HG03095 (cell line): Measurements from ENCODE around the gene ADAMTS6.
"Not testable (repeated sequence)": the region's sequence is repeated elsewhere in the genome, so short reads cannot be mapped to it uniquely, and the experiment has no call there.

Source experiments
- ATAC-seq: cut with Tn5 transposase; IDR thresholded peaks from one replicate; pipeline ENCODE4 v1.9.1; 2021; ENCODE audit warnings: moderate library complexity; ENCODE audit not compliant: unreplicated experiment

The ADAMTS6 gene

GRCh38 chr5:65382582-65382981 is 99.1 kb downstream of the ADAMTS6 start:
- no peak for ATAC-seq

GRCh38 chr5:65370505-65370904 is 111.2 kb downstream of the ADAMTS6 start:
- not testable (repeated sequence) for ATAC-seq

- no peak for ATAC-seq
Measured at GRCh38 chr5:65366655-65367054, 115.1 kb downstream of the ADAMTS6 start.

GRCh38 chr5:65364907-65365306 is 116.8 kb downstream of the ADAMTS6 start:
- no peak for ATAC-seq

- ATAC-seq = no peak
Measured at GRCh38 chr5:65363499-65363898, 118.2 kb downstream of the ADAMTS6 start.

GRCh38 chr5:65359981-65360380 is 121.7 kb downstream of the ADAMTS6 start:
- no peak for ATAC-seq

- no peak for ATAC-seq
Measured at GRCh38 chr5:65359569-65359968, 122.2 kb downstream of the ADAMTS6 start.

- ATAC-seq = no peak
Measured at GRCh38 chr5:65356274-65356673, 125.4 kb downstream of the ADAMTS6 start.

- ATAC-seq = no peak
Measured at GRCh38 chr5:65355301-65355700, 126.4 kb downstream of the ADAMTS6 start.

- ATAC-seq = no peak
Measured at GRCh38 chr5:65341835-65342234, 139.9 kb downstream of the ADAMTS6 start.

GRCh38 chr5:65338606-65339151 is 143.0 kb downstream of the ADAMTS6 start:
- ATAC-seq = no peak

- no peak for ATAC-seq
Measured at GRCh38 chr5:65334077-65334476, 147.6 kb downstream of the ADAMTS6 start.

GRCh38 chr5:65332591-65332990 is 149.1 kb downstream of the ADAMTS6 start:
- ATAC-seq = no peak

GRCh38 chr5:65329266-65329665 is 152.5 kb downstream of the ADAMTS6 start:
- ATAC-seq = no peak

- no peak for ATAC-seq
Measured at GRCh38 chr5:65327582-65327981, 154.1 kb downstream of the ADAMTS6 start.

- ATAC-seq = no peak
Measured at GRCh38 chr5:65326922-65327321, 154.8 kb downstream of the ADAMTS6 start.

- no peak for ATAC-seq
Measured at GRCh38 chr5:65324226-65324625, 157.5 kb downstream of the ADAMTS6 start.

- ATAC-seq = not testable (repeated sequence)
Measured at GRCh38 chr5:65320704-65321103, 161.0 kb downstream of the ADAMTS6 start.

GRCh38 chr5:65320250-65320649 is 161.5 kb downstream of the ADAMTS6 start:
- ATAC-seq = no peak

GRCh38 chr5:65307931-65308330 is 173.8 kb downstream of the ADAMTS6 start:
- no peak for ATAC-seq

GRCh38 chr5:65307088-65307487 is 174.6 kb downstream of the ADAMTS6 start:
- no peak for ATAC-seq

GRCh38 chr5:65305913-65306312 is 175.8 kb downstream of the ADAMTS6 start:
- no peak for ATAC-seq

- no peak for ATAC-seq
Measured at GRCh38 chr5:65299861-65300260, 181.9 kb downstream of the ADAMTS6 start.
